Liver (tissue), 3 donors: Measurements from ENCODE around the gene IRS4.

Experiments
- GABPA ChIP-seq, 2 donors: IDR thresholded peaks in 1 of 2; conservative IDR thresholded peaks in 1 of 2; 2 replicates each; pipeline ENCODE4 v1.6.1; 2016; ENCODE audit warnings: antibody characterized with exemption in 2 of 2, mild to moderate bottlenecking in 1 of 2, moderate library complexity in 1 of 2
- RAD21 ChIP-seq, 2 donors: IDR thresholded peaks; 2 replicates each; pipeline ENCODE4 v1.6.1; 2016; ENCODE audit warnings: antibody characterized with exemption in 2 of 2, mild to moderate bottlenecking in 2 of 2
- SP1 ChIP-seq: IDR thresholded peaks from 2 replicates; pipeline ENCODE4 v1.6.1; 2018; ENCODE audit warnings: antibody characterized with exemption, mild to moderate bottlenecking
- TF ChIP-seq, protein P1 (sequence below): fragments of 150-350 bp; IDR thresholded peaks from 2 replicates; pipeline ENCODE4 v1.5.1; 2017; ENCODE audit warnings: improper control_type of control experiment, low read depth, low read length; ENCODE audit not compliant: missing input control
- TF ChIP-seq, protein P2 (sequence below): IDR thresholded peaks from 2 replicates; pipeline ENCODE4 v1.6.1; 2016; ENCODE audit warnings: antibody characterized with exemption
- donor health status: healthy.
- donor health status: healthy.

DNA sequence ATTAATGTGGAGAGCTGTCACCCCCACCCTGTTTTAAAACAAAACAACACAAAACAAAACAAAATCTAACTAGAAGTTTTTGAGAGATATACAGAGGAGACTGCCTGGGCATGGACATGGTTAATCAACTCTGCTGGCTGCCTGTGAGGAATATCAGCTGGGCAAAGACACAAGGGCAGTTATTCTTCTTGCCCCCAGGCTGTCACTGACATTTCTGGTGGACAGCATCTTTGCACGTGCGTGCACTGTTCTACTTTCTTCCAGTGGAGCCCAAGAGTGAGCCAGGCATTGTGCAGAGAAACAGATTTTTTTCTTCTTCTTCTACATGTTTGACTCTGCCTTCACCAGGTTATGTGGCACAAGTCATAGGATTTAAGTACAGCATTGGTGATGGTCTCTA lies 13.8 kb downstream of the IRS4 start:
- TF ChIP-seq, protein P1, sequence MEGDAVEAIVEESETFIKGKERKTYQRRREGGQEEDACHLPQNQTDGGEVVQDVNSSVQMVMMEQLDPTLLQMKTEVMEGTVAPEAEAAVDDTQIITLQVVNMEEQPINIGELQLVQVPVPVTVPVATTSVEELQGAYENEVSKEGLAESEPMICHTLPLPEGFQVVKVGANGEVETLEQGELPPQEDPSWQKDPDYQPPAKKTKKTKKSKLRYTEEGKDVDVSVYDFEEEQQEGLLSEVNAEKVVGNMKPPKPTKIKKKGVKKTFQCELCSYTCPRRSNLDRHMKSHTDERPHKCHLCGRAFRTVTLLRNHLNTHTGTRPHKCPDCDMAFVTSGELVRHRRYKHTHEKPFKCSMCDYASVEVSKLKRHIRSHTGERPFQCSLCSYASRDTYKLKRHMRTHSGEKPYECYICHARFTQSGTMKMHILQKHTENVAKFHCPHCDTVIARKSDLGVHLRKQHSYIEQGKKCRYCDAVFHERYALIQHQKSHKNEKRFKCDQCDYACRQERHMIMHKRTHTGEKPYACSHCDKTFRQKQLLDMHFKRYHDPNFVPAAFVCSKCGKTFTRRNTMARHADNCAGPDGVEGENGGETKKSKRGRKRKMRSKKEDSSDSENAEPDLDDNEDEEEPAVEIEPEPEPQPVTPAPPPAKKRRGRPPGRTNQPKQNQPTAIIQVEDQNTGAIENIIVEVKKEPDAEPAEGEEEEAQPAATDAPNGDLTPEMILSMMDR = no peak
- TF ChIP-seq RAD21 (IDR thresholded peaks at IDR 0.05) = no peak
- TF ChIP-seq SP1 = no peak
- TF ChIP-seq, protein P2, sequence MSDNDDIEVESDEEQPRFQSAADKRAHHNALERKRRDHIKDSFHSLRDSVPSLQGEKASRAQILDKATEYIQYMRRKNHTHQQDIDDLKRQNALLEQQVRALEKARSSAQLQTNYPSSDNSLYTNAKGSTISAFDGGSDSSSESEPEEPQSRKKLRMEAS = no peak
- no peak for TF ChIP-seq GABPA (IDR thresholded peaks at IDR 0.05 in 1 of 2, conservative IDR thresholded peaks at IDR 0.05 in 1 of 2)
